Measurements from ENCODE around the gene OSGIN1. TPM values are rescaled to one million over a fixed set of nuclear protein-coding genes. Genes with fewer than 3 reads are reported as not detected.

The OSGIN1 gene
- total RNA-seq, 1 experiment from 2014 or later = 9.8 TPM

DNA sequence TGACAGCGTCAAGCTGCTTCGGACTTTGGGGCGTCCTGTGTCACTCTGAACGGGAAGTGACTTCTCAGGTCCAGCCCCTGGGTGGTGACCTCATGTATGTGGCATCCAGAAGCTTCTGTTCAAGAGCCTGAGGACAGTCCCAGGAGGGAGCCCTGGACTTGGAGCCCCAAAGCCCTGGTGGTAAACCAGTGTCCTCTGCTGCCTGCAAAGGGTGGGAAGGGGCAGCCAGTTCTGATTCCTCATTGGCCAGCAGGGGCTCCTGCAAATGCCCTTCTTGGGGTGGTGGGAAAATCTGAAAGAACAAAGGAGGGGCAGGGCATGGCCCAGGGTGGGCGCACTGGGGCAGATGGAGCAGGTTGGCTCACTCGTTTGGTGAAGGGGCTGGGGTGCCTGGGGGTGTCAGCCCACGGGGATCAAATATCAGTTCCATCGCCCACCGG, 1.6 kb downstream of the OSGIN1 start:
- no peaks in the 10 kb centered on the region for H3K27me3 ChIP-seq (ENCODE audit: low read length)
- H3K36me3 ChIP-seq (ENCODE audit: low read depth, low read length) = no peaks in the 10 kb centered on the region; the same call in 1 of the 2 replicates
- H3K9ac ChIP-seq (ENCODE audit: low read length) = no peak overlapping the region
- intact Hi-C loops (cut with micrococcal nuclease) = loop anchor here (5.0 kb wide), 2 partner anchors 108 to 223 kb away; no protein-coding TSS in a partner anchor
- H3K4me3 ChIP-seq (ENCODE audit: low read length) = peak overlapping the region; percentile 79
- peak overlapping the region; percentile 99 for H3K4me2 ChIP-seq (ENCODE audit: low read length)
- H3K9me2 ChIP-seq (replicated peaks; ENCODE audit: low read length) = no peaks in the 10 kb centered on the region
- BruUV-seq (replicated peaks) = no TSS peak
- ATAC-seq = peak; percentile 13
- peaks cover 18% of the 10 kb centered on the region for H3K79me2 ChIP-seq (ENCODE audit: low read length)
- H3K4me1 ChIP-seq (ENCODE audit: insufficient read depth, low read length) = peaks cover 15% of the 10 kb centered on the region
- peak; percentile 53 for DNase-seq
- no peak overlapping the region for H2AFZ ChIP-seq (ENCODE audit: low read length)
- no peaks in the 10 kb centered on the region for H3K9me3 ChIP-seq (ENCODE audit: low read length)
- ChIA-PET POLR2A (ENCODE audit: unreplicated experiment) (no interaction called here), CTCF (interaction anchor here (1.8 kb wide), 1 partner anchor 60 kb away, joined by 7 read pairs; no protein-coding TSS in a partner anchor)
- H3K27ac ChIP-seq (ENCODE audit: low read length) = no peak overlapping the region
- TF ChIP-seq, protein P1, sequence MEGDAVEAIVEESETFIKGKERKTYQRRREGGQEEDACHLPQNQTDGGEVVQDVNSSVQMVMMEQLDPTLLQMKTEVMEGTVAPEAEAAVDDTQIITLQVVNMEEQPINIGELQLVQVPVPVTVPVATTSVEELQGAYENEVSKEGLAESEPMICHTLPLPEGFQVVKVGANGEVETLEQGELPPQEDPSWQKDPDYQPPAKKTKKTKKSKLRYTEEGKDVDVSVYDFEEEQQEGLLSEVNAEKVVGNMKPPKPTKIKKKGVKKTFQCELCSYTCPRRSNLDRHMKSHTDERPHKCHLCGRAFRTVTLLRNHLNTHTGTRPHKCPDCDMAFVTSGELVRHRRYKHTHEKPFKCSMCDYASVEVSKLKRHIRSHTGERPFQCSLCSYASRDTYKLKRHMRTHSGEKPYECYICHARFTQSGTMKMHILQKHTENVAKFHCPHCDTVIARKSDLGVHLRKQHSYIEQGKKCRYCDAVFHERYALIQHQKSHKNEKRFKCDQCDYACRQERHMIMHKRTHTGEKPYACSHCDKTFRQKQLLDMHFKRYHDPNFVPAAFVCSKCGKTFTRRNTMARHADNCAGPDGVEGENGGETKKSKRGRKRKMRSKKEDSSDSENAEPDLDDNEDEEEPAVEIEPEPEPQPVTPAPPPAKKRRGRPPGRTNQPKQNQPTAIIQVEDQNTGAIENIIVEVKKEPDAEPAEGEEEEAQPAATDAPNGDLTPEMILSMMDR (conservative IDR thresholded peaks at IDR 0.05; ENCODE audit: low read depth, low read length) = no peak
- no peak for TF ChIP-seq EZH2 (IDR thresholded peaks at IDR 0.05; ENCODE audit: low read length, unreplicated experiment)
- no peak for TF ChIP-seq EZH2phosphoT487 (IDR thresholded peaks at IDR 0.05; ENCODE audit: borderline replicate concordance, low read length)
- H3F3A ChIP-seq (ENCODE audit: low read length, unreplicated experiment) = no peaks in the 10 kb centered on the region
- no peaks in the 10 kb centered on the region for H4K20me1 ChIP-seq (ENCODE audit: low read length)

DNA sequence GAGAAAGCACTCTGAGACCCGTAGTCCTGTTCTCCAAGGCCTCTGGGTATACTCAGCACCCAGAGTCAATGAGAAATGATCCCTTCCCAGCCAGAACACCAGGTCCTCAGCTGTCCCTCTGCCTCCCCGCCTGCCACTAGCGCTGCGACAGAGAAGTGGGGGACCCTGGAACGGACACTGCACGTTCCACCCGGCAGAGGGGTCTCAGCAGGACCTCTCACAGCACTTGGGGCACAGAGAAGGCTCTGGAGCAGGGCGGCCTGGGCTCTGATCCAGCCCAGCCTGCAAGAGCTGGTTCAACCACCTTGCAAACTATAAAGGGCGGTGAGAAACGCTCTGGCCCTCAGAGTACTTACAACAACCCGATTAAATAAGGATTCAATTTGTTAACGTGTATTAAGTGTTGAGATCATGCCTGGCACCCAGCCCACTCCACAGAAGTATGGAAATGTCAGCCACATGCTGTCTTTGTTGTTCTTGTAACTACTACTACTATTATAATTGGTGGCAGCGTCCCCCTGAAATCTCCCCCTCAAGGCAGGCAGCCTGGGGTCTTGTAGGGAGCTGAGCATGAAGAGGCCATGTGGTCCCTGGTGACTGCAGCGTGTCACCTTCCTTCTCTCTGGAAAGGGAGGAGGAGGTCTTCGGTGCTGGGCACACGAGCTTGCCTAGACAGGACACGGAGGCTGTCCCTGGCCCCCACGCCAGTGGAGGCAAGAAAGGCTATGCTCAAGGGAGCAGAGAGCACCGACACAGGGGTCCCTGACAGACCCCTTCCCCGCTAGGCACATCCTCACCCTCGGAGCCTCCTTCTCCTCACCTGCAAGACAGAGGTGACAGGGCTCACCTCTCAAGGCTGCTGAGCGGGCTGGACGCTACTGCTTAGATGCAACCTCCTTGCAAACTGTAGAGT, 2.4 kb downstream of the OSGIN1 start:
- ChIA-PET CTCF (no interaction called here), POLR2A (ENCODE audit: unreplicated experiment) (no interaction called here)
- Histone ChIP-seq H3K27me3 (ENCODE audit: low read length) (no peaks in the 10 kb centered on the region), H3K79me2 (ENCODE audit: low read length) (peaks cover 18% of the 10 kb centered on the region), H3K36me3 (ENCODE audit: low read depth, low read length) (no peaks in the 10 kb centered on the region; the same call in 1 of the 2 replicates), H4K20me1 (ENCODE audit: low read length) (no peaks in the 10 kb centered on the region), H3K4me3 (ENCODE audit: low read length) (no peak overlapping the region), H2AFZ (ENCODE audit: low read length) (no peak overlapping the region), H3F3A (ENCODE audit: low read length, unreplicated experiment) (no peaks in the 10 kb centered on the region), H3K4me1 (ENCODE audit: insufficient read depth, low read length) (peaks cover 15% of the 10 kb centered on the region), H3K9ac (ENCODE audit: low read length) (no peak overlapping the region), H3K4me2 (ENCODE audit: low read length) (no peak overlapping the region), H3K9me2 (replicated peaks; ENCODE audit: low read length) (no peaks in the 10 kb centered on the region), H3K9me3 (ENCODE audit: low read length) (no peaks in the 10 kb centered on the region), H3K27ac (ENCODE audit: low read length) (no peak overlapping the region)
- no TSS peak for BruUV-seq (replicated peaks)
- TF ChIP-seq, protein P1 (conservative IDR thresholded peaks at IDR 0.05; ENCODE audit: low read depth, low read length) = no peak
- no peak for TF ChIP-seq EZH2phosphoT487 (IDR thresholded peaks at IDR 0.05; ENCODE audit: borderline replicate concordance, low read length)
- no peak for TF ChIP-seq EZH2 (IDR thresholded peaks at IDR 0.05; ENCODE audit: low read length, unreplicated experiment)
- DNase-seq (no peak), ATAC-seq (no peak)
- intact Hi-C loops (cut with micrococcal nuclease) = loop anchor here (5.0 kb wide), 2 partner anchors 107 to 222 kb away; no protein-coding TSS in a partner anchor
